Dermis lymphatic vessel endothelial cell (primary cell): ENCODE results near the gene BDH1. TPM values are rescaled to one million over a fixed set of nuclear protein-coding genes. Genes with fewer than 3 reads are reported as not detected.

Experiments
- total RNA-seq: library from RNA; depleted of rRNA; stranded (reverse); fragments of >200 nt; gene quantifications from 2 replicates; pipeline ENCODE4 v1.2.1, GENCODE V29; 2014

Gene BDH1, protein sequence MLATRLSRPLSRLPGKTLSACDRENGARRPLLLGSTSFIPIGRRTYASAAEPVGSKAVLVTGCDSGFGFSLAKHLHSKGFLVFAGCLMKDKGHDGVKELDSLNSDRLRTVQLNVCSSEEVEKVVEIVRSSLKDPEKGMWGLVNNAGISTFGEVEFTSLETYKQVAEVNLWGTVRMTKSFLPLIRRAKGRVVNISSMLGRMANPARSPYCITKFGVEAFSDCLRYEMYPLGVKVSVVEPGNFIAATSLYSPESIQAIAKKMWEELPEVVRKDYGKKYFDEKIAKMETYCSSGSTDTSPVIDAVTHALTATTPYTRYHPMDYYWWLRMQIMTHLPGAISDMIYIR
- 2.2 and 2.4 TPM in 2 replicates for total RNA-seq

DNA sequence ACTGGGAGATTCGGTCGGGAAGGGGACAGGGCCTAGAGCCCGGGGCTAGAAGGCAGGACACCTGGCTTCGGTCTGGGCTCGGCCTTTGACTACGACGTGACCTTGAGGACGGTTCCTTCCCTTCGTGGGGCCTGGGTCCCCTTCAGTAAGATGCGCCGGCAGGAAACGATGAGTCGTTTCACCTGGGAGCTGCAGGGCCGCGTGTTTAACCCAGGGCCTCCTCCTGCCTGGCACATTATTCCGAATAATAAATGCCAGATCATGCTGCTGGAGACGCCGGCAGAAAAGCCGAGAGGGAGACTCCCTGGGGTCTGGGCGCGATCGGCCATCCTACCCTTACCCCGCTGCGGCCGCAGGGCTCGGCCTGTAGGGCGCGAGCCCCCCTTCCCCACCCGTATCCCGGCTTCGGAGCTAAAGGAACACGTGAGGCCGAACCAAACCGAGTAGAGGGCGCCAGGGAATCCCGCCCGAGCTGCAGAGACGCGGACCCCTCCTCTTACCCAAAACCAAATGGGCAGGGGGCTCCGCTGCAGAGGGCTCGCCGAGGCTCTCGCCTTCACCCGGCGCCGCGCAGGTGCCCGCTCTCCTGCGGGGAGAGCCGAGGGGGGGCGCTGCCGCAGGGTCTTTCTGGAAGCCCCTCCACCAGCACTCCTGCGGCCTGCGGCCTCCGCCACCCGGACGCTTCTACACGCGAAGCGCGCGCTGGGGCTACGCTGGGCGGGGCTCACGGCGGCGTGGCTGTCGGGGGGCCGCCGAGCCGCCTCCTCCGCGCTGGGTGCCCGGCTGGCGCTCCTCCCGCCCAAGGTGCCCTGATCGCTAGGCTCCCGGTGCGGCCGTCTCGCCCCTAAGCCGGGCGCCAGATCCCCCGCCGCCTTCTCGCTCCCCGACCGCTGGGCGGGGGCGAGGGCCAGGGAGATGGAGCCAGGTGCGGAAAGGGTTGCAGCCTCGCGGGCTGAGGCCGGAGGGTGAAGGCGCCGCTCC lies at the start of gene BDH1:
Gene BDH1, minus strand, starts transcription at position 688 of the 981 bp plus-strand sequence. CDS start 9,525 bp downstream, outside the sequence.

Other genes starting within 250 kb of the BDH1 start
- 5.1 and 5.6 TPM in 2 replicates for gene RUBCN, start 180.9 kb upstream of the BDH1 start, total RNA-seq
- 48.5 and 49.2 TPM in 2 replicates for gene FYTTD1, start 193.9 kb upstream of the BDH1 start, total RNA-seq
- 51.7 and 63.0 TPM in 2 replicates for gene LRCH3, start 235.3 kb upstream of the BDH1 start, total RNA-seq